HEK293T (cell line): Measurements from ENCODE around the gene SSRP1.

Experiments
- ARNT ChIP-seq: fragments of 450-650 bp; IDR thresholded peaks from 2 replicates; pipeline ENCODE4 v1.6.1; 2017; ENCODE audit warnings: mild to moderate bottlenecking
- BHLHE40 ChIP-seq: fragments of 450-650 bp; IDR thresholded peaks from 2 replicates; pipeline ENCODE4 v1.6.1; 2016; ENCODE audit warnings: mild to moderate bottlenecking, moderate library complexity, borderline replicate concordance
- ELF4 ChIP-seq: fragments of 450-650 bp; IDR thresholded peaks from 2 replicates; pipeline ENCODE4 v1.6.1; 2017; ENCODE audit warnings: antibody characterized with exemption
- FOXA1 ChIP-seq: fragments of 450-650 bp; IDR thresholded peaks from 2 replicates; pipeline ENCODE4 v1.6.1; 2016; ENCODE audit warnings: mild to moderate bottlenecking
- FOXK2 ChIP-seq: fragments of 450-650 bp; IDR thresholded peaks from 2 replicates; pipeline ENCODE4 v1.6.1; 2016; ENCODE audit warnings: mild to moderate bottlenecking
- FOXM1 ChIP-seq: fragments of 450-650 bp; IDR thresholded peaks from 2 replicates; pipeline ENCODE4 v1.6.1; 2017; ENCODE audit warnings: mild to moderate bottlenecking, borderline replicate concordance
- HDGF ChIP-seq: fragments of 450-650 bp; IDR thresholded peaks from 2 replicates; pipeline ENCODE4 v1.6.1; 2017; ENCODE audit warnings: antibody characterized with exemption, borderline replicate concordance
- L3MBTL2 ChIP-seq: fragments of 450-650 bp; conservative IDR thresholded peaks from 2 replicates; pipeline ENCODE4 v1.6.1; 2016; ENCODE audit warnings: mild to moderate bottlenecking
- SP1 ChIP-seq: fragments of 450-650 bp; IDR thresholded peaks from 2 replicates; pipeline ENCODE4 v1.6.1; 2017
- SUZ12 ChIP-seq: fragments of 450-650 bp; IDR thresholded peaks from 2 replicates; pipeline ENCODE4 v1.6.1; 2016; ENCODE audit warnings: mild to moderate bottlenecking
- TARDBP ChIP-seq: fragments of 450-650 bp; IDR thresholded peaks from 2 replicates; pipeline ENCODE4 v1.6.1; 2016
- TF ChIP-seq, protein P1 (sequence below): fragments of 450-650 bp; IDR thresholded peaks from 2 replicates; pipeline ENCODE4 v1.6.1; 2016

- TF ChIP-seq FOXM1, result no peak
- no peak for TF ChIP-seq ELF4
- no peak for TF ChIP-seq L3MBTL2
- no peak for TF ChIP-seq ARNT
- no peak for TF ChIP-seq TARDBP
- TF ChIP-seq FOXK2, result no peak
- TF ChIP-seq FOXA1, result no peak
- no peak for TF ChIP-seq BHLHE40
- no peak for TF ChIP-seq SUZ12
- TF ChIP-seq, protein P1, sequence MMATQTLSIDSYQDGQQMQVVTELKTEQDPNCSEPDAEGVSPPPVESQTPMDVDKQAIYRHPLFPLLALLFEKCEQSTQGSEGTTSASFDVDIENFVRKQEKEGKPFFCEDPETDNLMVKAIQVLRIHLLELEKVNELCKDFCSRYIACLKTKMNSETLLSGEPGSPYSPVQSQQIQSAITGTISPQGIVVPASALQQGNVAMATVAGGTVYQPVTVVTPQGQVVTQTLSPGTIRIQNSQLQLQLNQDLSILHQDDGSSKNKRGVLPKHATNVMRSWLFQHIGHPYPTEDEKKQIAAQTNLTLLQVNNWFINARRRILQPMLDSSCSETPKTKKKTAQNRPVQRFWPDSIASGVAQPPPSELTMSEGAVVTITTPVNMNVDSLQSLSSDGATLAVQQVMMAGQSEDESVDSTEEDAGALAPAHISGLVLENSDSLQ, result no peak
- no peak for TF ChIP-seq SP1
- TF ChIP-seq HDGF, result no peak
Measured at GRCh38 chr11:57277845-57278720, 57.6 kb downstream of the SSRP1 start.
